HG03457 (cell line): ENCODE data around the gene ALG8.
"Not testable (repeated sequence)": the region's sequence is repeated elsewhere in the genome, so short reads cannot be mapped to it uniquely, and the experiment has no call there.

Experiments
- ATAC-seq: cut with Tn5 transposase; IDR thresholded peaks from one replicate; pipeline ENCODE4 v1.9.1; 2021; ENCODE audit warnings: moderate number of reproducible peaks; ENCODE audit not compliant: unreplicated experiment

Gene ALG8

DNA sequence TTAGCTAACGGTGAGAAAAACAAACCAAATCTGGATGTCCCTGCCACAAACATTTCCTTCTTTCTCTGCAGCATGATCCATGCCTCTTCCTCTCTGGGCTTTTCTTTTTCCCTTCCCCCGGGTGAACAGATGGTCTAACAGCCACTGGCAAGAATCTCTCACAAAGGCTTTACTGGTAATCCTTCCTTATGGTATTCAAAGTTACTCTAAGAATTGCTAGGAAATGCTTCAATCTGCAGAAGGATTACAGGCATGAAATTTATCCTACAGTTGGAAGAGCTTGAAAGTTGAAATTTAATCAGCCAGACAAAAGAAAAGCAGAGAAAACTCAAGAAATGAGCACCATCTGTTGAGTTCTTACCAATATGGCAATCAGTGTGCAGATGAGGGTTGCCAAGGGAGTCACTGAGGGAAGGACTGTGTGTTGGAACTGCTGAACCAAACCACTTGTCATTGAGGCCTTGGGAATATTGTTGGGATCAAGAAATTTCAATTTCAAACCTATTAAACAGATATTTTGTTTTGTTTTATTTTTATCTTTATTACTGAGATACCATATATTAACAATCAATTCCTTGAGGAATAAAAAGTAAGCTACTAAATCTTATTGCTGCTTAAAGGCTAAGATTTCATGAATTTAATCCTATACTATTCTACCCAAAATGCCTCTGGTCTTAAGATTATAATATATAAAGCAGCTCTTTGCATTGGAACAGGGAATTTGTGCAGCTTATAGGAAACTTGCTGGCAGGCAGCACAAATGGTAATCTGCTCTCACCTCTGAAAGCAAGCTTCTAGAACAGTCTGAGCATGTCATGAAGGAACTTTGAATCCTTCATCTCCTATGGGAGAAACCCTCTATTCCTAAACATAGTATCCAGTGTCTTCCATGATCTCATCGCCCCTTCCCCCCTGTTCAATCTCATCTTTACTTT lies 30.1 kb downstream of the ALG8 start:
- no peak for ATAC-seq

- ATAC-seq, result no peak
Measured at GRCh38 chr11:78100676-78101472, 38.6 kb downstream of the ALG8 start.

DNA sequence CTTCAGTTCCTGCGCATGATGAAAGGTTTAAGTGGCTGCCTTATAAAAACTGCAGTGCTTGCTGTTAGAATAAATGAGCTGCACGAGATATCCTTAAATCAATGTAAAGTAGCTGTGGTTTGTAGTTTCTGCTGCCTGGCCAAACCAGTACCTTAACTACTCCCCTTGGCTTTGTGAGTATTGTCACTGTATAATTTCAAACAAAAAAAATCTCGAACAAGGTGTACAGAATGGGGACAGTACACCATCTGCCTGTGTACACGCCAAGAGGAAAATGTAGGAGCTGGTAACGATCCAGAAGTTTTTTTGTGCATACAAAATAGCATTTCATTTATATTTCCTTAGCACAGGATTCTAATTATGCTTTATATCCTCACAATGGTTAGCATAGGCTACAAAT lies 39.2 kb downstream of the ALG8 start:
- ATAC-seq, result no peak

GRCh38 chr11:78099666-78100065 lies 39.8 kb downstream of the ALG8 start:
- ATAC-seq, result no peak

GRCh38 chr11:78097666-78098385 lies 41.6 kb downstream of the ALG8 start:
- ATAC-seq, result no peak

GRCh38 chr11:78094250-78094649 lies 45.2 kb downstream of the ALG8 start:
- ATAC-seq, result no peak

DNA sequence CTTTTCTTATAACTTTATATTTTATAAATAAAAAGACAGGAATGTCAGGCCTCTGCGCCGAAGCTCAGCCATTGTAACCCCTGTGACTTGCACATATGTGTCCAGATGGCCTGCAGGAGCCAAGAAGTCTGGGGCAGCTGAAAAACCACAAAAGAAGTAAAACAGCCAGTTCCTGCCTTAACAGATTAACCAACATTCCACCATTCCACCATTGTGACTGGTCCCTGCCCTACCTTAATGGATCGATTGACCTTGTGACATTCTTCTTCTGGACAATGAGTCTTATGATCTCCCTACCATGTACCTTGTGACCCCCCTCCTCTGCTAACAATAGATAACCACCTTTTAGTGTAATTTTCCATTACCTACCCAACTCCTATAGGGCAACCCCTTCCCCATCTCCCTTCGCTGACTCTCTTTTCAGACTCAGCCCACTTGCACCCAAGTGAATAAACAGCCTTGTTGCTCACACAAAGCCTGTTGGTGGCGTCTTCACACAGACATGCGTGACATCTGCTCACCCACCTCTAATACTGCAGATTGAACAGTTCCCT lies 52.8 kb downstream of the ALG8 start:
- ATAC-seq, result not testable (repeated sequence)

GRCh38 chr11:78085972-78086371 lies 53.5 kb downstream of the ALG8 start:
- ATAC-seq, result no peak

DNA sequence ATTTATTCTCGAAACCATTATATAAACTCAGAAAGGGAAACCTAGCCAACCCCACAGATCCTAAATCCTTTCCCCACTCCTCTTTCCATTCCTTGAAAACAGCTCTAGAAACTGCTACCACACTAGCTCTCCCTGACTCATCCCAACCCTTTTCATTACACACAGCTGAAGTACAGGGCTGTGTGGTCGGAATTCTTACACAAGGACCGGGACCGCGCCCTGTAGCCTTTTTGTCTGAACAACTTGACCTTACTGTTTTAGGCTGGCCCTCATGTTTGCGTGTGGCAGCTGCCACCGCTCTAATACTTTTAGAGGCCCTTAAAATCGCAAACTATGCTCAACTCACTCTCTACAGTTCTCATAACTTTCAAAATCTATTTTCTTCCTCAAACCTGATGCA lies 54.9 kb downstream of the ALG8 start:
- not testable (repeated sequence) for ATAC-seq

- no peak for ATAC-seq
Measured at GRCh38 chr11:78083021-78083420, 56.4 kb downstream of the ALG8 start.

DNA sequence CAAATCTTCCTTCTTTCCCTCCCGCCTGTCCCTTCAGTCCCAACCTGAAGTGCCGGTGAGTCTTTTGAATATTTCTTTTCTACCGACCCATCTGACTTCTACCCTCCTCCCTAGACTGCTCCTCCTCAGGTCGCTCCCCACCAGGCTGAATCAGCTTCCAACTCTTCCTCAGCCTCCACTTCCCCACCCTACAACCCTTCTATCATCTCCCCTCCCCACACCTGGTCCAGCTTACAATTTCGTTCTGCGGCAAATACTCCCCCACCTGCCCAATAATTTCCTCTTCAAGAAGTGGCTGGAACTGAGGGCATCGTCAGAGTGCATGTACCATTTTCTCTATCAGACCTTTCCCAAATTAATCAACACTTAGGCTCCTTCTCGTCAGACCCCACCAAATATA lies 57.3 kb downstream of the ALG8 start:
- no peak for ATAC-seq

DNA sequence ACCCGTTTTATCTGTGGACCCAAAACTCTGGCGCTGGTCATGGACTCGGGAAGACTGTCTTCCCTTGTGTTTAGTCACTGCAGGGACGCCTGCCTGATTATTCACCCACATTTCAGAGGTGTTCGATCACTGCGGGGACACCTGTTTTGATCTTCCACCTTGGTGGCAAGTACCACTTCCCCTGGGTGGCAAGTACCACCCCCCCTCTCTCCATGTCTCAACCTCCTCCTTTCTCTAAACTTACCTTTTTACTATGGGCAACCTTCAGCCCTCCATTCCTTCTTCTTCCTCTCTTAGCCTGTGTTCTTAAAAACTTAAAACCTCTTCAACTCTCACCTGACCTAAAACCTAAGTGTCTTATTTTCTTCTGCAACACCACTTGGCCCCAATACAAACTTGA lies 57.8 kb downstream of the ALG8 start:
- no peak for ATAC-seq

GRCh38 chr11:78080818-78081495 lies 58.5 kb downstream of the ALG8 start:
- no peak for ATAC-seq

DNA sequence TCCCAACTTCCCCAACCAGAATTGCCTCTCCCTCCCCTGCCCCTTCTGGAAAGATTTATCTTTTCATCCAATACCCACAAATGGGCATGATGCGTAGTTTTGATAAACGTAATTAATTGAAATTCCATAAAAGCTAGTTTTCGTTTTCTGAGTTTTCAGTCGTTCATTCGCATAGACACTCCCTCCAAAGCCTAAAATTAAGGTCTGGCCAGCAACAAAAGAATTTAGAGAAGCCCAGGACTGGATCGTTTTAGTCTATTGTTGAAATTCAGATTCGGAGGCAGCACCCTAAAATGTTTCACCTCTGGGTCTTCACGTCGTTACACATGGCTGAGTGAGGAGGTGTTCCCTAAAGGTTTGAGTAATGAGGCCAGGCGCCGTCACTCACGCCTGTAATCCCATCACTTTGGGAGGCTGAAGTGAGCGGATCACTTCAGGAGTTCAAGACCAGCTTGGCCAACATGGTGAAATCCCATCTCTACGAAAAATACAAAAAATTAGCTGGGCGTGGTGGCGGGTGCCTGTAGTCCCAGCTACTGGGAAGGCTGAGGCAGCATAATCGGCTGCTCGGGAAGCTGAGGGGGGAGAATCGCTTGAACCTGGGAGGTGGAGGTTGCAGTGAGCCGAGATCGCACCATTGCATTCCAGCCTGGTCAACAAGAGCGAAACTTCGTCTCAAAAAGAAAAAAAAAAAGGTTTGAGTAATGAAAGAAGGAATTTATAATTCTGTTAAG lies 59.2 kb downstream of the ALG8 start:
- ATAC-seq, result no peak

DNA sequence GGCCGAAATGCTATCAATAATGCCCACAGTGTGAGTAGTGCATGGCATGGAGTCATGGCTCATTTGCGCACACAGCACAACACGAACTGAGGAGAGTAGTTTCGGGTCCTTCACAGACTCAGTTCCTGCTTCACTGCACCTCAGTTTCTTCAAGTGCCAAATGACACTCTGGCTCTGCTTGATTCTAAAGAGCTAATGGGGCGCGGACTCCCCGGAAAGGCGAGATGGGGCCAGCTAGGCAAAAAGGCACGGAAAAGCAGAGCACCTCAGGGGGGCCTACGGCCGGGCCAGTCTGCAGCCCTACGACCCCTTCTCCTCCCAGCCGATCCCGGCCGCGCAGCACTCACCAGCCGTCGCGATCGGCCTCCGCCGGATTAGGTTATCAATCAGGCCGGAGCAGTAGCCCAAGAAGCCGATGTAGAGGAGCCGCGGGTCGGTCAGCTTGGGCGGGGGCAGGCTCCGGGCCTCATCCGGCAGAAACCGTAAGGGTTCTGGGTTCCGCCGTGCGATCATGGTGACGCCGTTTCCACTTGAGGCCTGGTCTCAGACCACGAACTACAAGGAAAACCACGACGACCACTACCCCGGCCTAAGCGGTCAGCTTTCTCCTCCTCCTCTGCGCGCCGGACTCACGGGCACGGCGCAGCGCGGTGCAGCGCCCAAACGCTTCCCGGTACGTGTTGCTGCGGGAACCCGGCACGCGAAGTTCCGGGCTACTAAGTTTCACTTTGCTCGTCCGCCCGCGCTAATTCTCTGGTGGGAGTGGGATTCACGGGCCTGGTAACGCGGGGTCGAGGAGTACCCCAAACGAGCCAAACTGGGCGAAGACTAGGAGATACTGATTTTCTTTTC lies 60.0 kb downstream of the ALG8 start, which contains the start of gene NDUFC2:
NDUFC2 (minus strand) TSS at position 631 of the 852 bp plus-strand sequence; CDS start at position 513, 118 bp downstream.
- peak; percentile 69 for ATAC-seq

- ATAC-seq, result no peak
Measured at GRCh38 chr11:78078218-78079167, 60.9 kb downstream of the ALG8 start.

GRCh38 chr11:78077592-78077991 lies 61.8 kb downstream of the ALG8 start:
- ATAC-seq, result not testable (repeated sequence)
